B cell (primary cell): ENCODE results near the gene ANKS1A. TPM values are rescaled to one million over a fixed set of nuclear protein-coding genes. Genes with fewer than 3 reads are reported as not detected.

Source experiments
- ATAC-seq: fragments of 200-7000 bp; cut with Tn5 transposase; one replicate; pipeline ENCODE4 v1.10.0; 2021; ENCODE audit warnings: low read depth, mild to moderate bottlenecking, moderate number of reproducible peaks, moderate library complexity
- CTCF ChIA-PET: fragments of 350-600 bp; sonication (Branson Sonifier 250); formaldehyde crosslinking; loops from one replicate; lab custom pipeline; 2021; ENCODE audit warnings: antibody characterized with exemption, inconsistent platforms; lab: Charles Lee
- POLR2A ChIA-PET: fragments of 350-600 bp; sonication (Branson Sonifier 250); formaldehyde crosslinking; loops from one replicate; lab custom pipeline; 2021; ENCODE audit warnings: antibody characterized with exemption; lab: Charles Lee
- DNase-seq: peaks from one replicate; pipeline ENCODE4 v3.0.0; 2013
- H2AFZ ChIP-seq: 2 replicates; pipeline ENCODE4 v1.6.1; 2012; ENCODE audit warnings: mild to moderate bottlenecking, low read depth, low read length; ENCODE audit not compliant: insufficient read depth, poor library complexity, severe bottlenecking
- H3K27ac ChIP-seq, 2 donors: 1 replicate in 1 of 2; 2 replicates in 1 of 2; pipeline ENCODE4 v1.5.1; 2012 to 2013; ENCODE audit warnings: low read length in 2 of 2, mild to moderate bottlenecking in 2 of 2, moderate library complexity in 1 of 2
- H3K27me3 ChIP-seq, 4 experiments: fragments of 200-600 bp in 1 of 4; sonication (generic) in 1 of 4; replicated peaks in 1 of 4; 1 replicate in 2 of 4; 2 replicates in 2 of 4; pipeline versions ENCODE4 v1.6.1 to v1.7.0; 2013 to 2016; ENCODE audit warnings: low read length in 3 of 4, mild to moderate bottlenecking in 2 of 4, mixed read lengths in 1 of 4, moderate library complexity in 1 of 4; ENCODE audit not compliant: insufficient read depth in 4 of 4, control insufficient read depth in 3 of 4; ENCODE audit errors: control extremely low read depth in 1 of 4
- H3K36me3 ChIP-seq, 2 experiments: replicated peaks in 1 of 2; 1 replicate in 1 of 2; 2 replicates in 1 of 2; pipeline versions ENCODE4 v1.6.1 to v1.7.1; 2013; ENCODE audit warnings: low read length in 1 of 2; ENCODE audit not compliant: insufficient read depth in 2 of 2, control insufficient read depth in 1 of 2; ENCODE audit errors: control extremely low read depth in 1 of 2, extremely low read depth in 1 of 2
- H3K4me1 ChIP-seq, 2 donors: fragments of 200-600 bp in 1 of 2; sonication (generic) in 1 of 2; 1 replicate in 1 of 2; 2 replicates in 1 of 2; pipeline versions ENCODE4 v1.5.1 to v1.6.1; 2013 to 2017; ENCODE audit warnings: low read length in 2 of 2; ENCODE audit not compliant: control insufficient read depth in 2 of 2, insufficient read depth in 2 of 2
- H3K4me2 ChIP-seq: replicated peaks from 2 replicates; pipeline ENCODE3; 2012; ENCODE audit warnings: mild to moderate bottlenecking, low read depth, low read length; ENCODE audit not compliant: poor library complexity, severe bottlenecking
- H3K4me3 ChIP-seq, 5 experiments: fragments of 200-600 bp in 1 of 5; sonication (generic) in 1 of 5; 1 replicate in 3 of 5; 2 replicates in 2 of 5; pipeline versions ENCODE4 v1.5.1 to v1.7.0; 2011 to 2016; ENCODE audit warnings: low read length in 4 of 5, mild to moderate bottlenecking in 4 of 5, low read depth in 2 of 5, control low read depth in 1 of 5, moderate library complexity in 1 of 5; ENCODE audit not compliant: insufficient read depth in 1 of 5; ENCODE audit errors: control extremely low read depth in 1 of 5, extremely low read depth in 1 of 5
- H3K79me2 ChIP-seq: fragments of 200-600 bp; sonication (generic); one replicate; pipeline ENCODE4 v1.6.0; 2016; ENCODE audit warnings: low read length; ENCODE audit not compliant: control insufficient read depth, insufficient read depth
- H3K9ac ChIP-seq: fragments of 200-600 bp; sonication (generic); 2 replicates; pipeline ENCODE4 v1.6.1; 2017; ENCODE audit warnings: mild to moderate bottlenecking, low read length, moderate library complexity
- H3K9me3 ChIP-seq, 3 donors: one replicate each; pipeline versions ENCODE4 v1.6.1 to v1.7.1; 2013; ENCODE audit warnings: low read length in 2 of 3; ENCODE audit not compliant: control insufficient read depth in 2 of 3, insufficient read depth in 1 of 3; ENCODE audit errors: control extremely low read depth in 1 of 3
- H4K20me1 ChIP-seq: 2 replicates; pipeline ENCODE4 v1.6.0; 2012; ENCODE audit warnings: mild to moderate bottlenecking, low read length; ENCODE audit not compliant: insufficient read depth, control insufficient read depth, poor library complexity, severe bottlenecking
- H3K27ac Mint-ChIP-seq: one replicate; pipeline ENCODE4 v1.8.0; 2021; ENCODE audit warnings: mixed read lengths
- H3K27me3 Mint-ChIP-seq: one replicate; pipeline ENCODE4 v1.8.0; 2021; ENCODE audit warnings: mixed read lengths
- H3K4me1 Mint-ChIP-seq: one replicate; pipeline ENCODE4 v1.8.0; 2021; ENCODE audit warnings: mixed read lengths
- H3K4me3 Mint-ChIP-seq: one replicate; pipeline ENCODE4 v1.8.0; 2021; ENCODE audit warnings: mixed read lengths
- H3K9me3 Mint-ChIP-seq: one replicate; pipeline ENCODE4 v1.8.0; 2022; ENCODE audit warnings: mixed read lengths; ENCODE audit not compliant: insufficient read depth
- EZH2 ChIP-seq: IDR thresholded peaks from 2 replicates; pipeline ENCODE4 v1.6.1; 2012; ENCODE audit warnings: borderline replicate concordance, low read depth, mild to moderate bottlenecking, moderate library complexity, low read length; ENCODE audit not compliant: insufficient read depth, poor library complexity, severe bottlenecking
- WGBS: methylation state at CpG from one replicate; pipeline ENCODE4 v1.1.5; 2013; ENCODE audit warnings: missing lambda C conversion rate; ENCODE audit not compliant: insufficient coverage; 5-methylcytosine and 5-hydroxymethylcytosine counted together
- intact Hi-C: fragments of 100-400 bp; cut with micrococcal nuclease; formaldehyde crosslinking; loops from one replicate; pipeline ENCODE4 v1.10.0; 2022
- polyA plus RNA-seq: library from polyadenylated mRNA; depleted of rRNA; stranded (reverse); fragments of >200 nt; gene quantifications from 2 replicates; pipeline ENCODE4 v1.2.3, GENCODE V29; 2012
- total RNA-seq, 2 donors: library from RNA; stranded (reverse); fragments of 120-200 nt in 1 of 2; gene quantifications; 1 replicate in 1 of 2; 2 replicates in 1 of 2; pipeline versions ENCODE4 v1.2.3 to v1.2.4, GENCODE V29; 2013 to 2022
- TF ChIP-seq, protein P1 (sequence below): fragments of 200-600 bp; IDR thresholded peaks from one replicate; pipeline ENCODE4 v1.8.0; 2022; ENCODE audit warnings: antibody characterized with exemption, mild to moderate bottlenecking

The ANKS1A gene
- total and polyA plus RNA-seq, 2 donors (not counting 1 experiment from before 2014, with no cell fraction given) = 3.4 to 19.7 TPM

DNA sequence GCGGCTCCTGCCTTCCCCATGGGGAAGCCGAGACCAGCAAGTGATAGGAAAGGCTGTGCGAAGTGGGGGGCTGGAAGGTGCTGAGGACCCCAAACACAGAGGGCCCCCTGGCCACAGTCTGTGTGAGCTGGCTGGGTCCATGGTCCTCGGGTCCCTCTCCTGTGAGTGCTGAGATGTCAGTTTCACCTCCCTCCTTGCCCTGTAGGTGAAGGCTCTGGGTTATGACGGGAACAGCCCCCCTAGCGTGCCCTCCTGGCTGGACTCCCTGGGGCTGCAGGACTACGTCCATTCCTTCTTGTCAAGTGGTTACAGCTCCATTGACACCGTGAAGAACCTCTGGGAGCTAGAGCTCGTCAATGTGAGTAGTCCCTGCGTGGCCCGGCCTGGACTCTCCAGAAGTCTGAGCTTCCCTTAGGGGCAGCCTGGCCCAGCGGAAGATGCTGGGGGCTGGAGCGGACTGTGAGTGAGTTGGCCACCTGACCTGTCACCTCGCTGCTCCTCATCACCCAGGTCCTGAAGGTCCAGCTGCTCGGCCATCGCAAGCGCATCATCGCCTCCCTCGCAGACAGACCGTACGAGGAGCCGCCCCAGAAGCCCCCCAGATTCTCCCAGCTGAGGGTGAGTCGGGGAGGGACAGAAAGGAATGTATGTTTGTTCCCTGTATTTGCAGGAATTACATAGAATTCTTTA lies 190.4 kb downstream of the ANKS1A start:
- H3K27ac Mint-ChIP-seq = no peak overlapping the region
- no peaks in the 10 kb centered on the region for H3K9me3 ChIP-seq
- WGBS = 96% methylated on average over 22 of the region's 23 CpGs
- H3K27me3 Mint-ChIP-seq = no peaks in the 10 kb centered on the region
- no peak for DNase-seq
- H4K20me1 ChIP-seq = no peaks in the 10 kb centered on the region
- ChIA-PET POLR2A (no interaction called here), CTCF (no interaction called here)
- no peak overlapping the region for H3K4me2 ChIP-seq
- H3K4me1 Mint-ChIP-seq = no peaks in the 10 kb centered on the region
- no peaks in the 10 kb centered on the region for H3K4me1 ChIP-seq
- H3K79me2 ChIP-seq = no peaks in the 10 kb centered on the region
- H3K4me3 ChIP-seq = no peak overlapping the region
- no peak overlapping the region for H3K27ac ChIP-seq
- TF ChIP-seq, protein P1, sequence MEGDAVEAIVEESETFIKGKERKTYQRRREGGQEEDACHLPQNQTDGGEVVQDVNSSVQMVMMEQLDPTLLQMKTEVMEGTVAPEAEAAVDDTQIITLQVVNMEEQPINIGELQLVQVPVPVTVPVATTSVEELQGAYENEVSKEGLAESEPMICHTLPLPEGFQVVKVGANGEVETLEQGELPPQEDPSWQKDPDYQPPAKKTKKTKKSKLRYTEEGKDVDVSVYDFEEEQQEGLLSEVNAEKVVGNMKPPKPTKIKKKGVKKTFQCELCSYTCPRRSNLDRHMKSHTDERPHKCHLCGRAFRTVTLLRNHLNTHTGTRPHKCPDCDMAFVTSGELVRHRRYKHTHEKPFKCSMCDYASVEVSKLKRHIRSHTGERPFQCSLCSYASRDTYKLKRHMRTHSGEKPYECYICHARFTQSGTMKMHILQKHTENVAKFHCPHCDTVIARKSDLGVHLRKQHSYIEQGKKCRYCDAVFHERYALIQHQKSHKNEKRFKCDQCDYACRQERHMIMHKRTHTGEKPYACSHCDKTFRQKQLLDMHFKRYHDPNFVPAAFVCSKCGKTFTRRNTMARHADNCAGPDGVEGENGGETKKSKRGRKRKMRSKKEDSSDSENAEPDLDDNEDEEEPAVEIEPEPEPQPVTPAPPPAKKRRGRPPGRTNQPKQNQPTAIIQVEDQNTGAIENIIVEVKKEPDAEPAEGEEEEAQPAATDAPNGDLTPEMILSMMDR = no peak
- no peak for TF ChIP-seq EZH2
- H3K27me3 ChIP-seq = no peaks in the 10 kb centered on the region
- intact Hi-C loops = no loop called here
- H3K9me3 Mint-ChIP-seq = no peaks in the 10 kb centered on the region
- no peak overlapping the region for H3K4me3 Mint-ChIP-seq
- no peak for ATAC-seq
- H3K9ac ChIP-seq = no peak overlapping the region
- peaks cover 0 to 31% of the 10 kb centered on the region in 2 experiments for H3K36me3 ChIP-seq
- H2AFZ ChIP-seq = no peak overlapping the region

DNA sequence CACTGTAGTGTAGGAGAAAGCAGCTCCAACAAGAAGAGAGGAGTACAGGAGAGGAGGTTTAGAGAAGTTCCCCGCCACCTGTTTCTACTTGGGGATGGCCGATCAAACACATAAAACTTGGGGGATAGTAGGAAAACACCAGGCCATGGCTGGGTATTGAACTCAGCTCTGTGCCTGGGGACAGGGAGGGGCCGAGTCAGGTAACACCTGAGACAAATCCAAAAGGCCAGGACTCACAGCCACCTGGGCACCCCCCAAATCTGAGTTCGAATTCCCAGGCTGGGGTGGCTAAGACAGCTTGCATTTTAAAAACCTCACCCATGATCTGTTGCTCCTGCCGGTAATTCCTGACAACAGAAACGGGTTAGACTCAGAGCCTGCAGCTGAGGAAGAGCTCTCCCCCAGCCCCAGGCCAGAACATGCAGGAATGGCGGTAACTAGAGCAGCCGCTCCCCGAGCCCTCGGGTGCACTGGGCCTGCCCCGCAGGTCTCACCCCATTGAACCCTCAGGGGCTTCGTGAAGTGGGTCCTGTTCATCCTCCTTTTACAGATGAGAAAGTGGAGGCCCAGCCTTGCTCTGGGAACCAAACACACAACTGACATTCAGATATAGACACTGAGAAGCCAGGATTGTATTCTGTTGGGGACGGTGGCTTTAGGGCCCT lies 191.1 kb downstream of the ANKS1A start:
- H3K9me3 Mint-ChIP-seq = no peaks in the 10 kb centered on the region
- no peak overlapping the region for H3K4me3 Mint-ChIP-seq
- WGBS = 98% methylated on average over 12 of the region's 13 CpGs
- no peaks in the 10 kb centered on the region for H3K4me1 Mint-ChIP-seq
- no peak for TF ChIP-seq EZH2
- TF ChIP-seq, protein P1 = no peak
- POLR2A ChIA-PET = no interaction called here
- Histone ChIP-seq H4K20me1 (no peaks in the 10 kb centered on the region), H3K9ac (no peak overlapping the region), H3K9me3 (no peaks in the 10 kb centered on the region), H3K79me2 (no peaks in the 10 kb centered on the region), H3K27me3 (no peaks in the 10 kb centered on the region), H3K36me3 (peaks cover 0 to 34% of the 10 kb centered on the region in 2 experiments), H3K4me2 (no peak overlapping the region), H3K4me1 (no peaks in the 10 kb centered on the region), H3K4me3 (no peak overlapping the region), H2AFZ (no peak overlapping the region), H3K27ac (no peak overlapping the region)
- intact Hi-C loops = no loop called here
- DNase-seq (no peak), ATAC-seq (no peak)
- no peaks in the 10 kb centered on the region for H3K27me3 Mint-ChIP-seq
- CTCF ChIA-PET = no interaction called here
- no peak overlapping the region for H3K27ac Mint-ChIP-seq
